PC-9 (cell line): Measurements from ENCODE around the gene PMS1. TPM values are rescaled to one million over a fixed set of nuclear protein-coding genes. Genes with fewer than 3 reads are reported as not detected.
"Not testable (repeated sequence)": the region's sequence is repeated elsewhere in the genome, so short reads cannot be mapped to it uniquely, and the experiment has no call there.

Experiments used
- BruUV-seq: library from RNA; stranded (reverse); fragments of 400-500 nt; replicated peaks from 2 replicates; lab custom pipeline; 2021; lab: Mats Ljungman, UMichigan
- CTCF ChIA-PET: fragments of 300-600 bp; sonication (Branson Sonifier 250); formaldehyde crosslinking; loops from one replicate; lab custom pipeline; 2022; ENCODE audit warnings: antibody characterized with exemption; lab: Charles Lee
- POLR2A ChIA-PET: fragments of 300-600 bp; sonication (Branson Sonifier 250); formaldehyde crosslinking; loops from one replicate; lab custom pipeline; 2022; ENCODE audit warnings: antibody characterized with exemption; ENCODE audit not compliant: unreplicated experiment; lab: Charles Lee
- DNase-seq, 2 experiments: peaks; one replicate each; pipeline versions ENCODE4 v3.0.0 to v3.0.0-alpha.2; 2015 to 2022; ENCODE audit warnings: mixed read lengths in 1 of 2
- H2AFZ ChIP-seq: fragments of 200-600 bp; sonication (generic); 2 replicates; pipeline ENCODE4 v1.8.1; 2017; ENCODE audit warnings: antibody characterized with exemption
- H3F3A ChIP-seq: fragments of 200-600 bp; sonication (generic); 2 replicates; pipeline ENCODE4 v1.8.1; 2017; ENCODE audit warnings: antibody characterized with exemption, mild to moderate bottlenecking, low read depth; ENCODE audit not compliant: insufficient read depth
- H3K27ac ChIP-seq: fragments of 200-600 bp; sonication (generic); 2 replicates; pipeline ENCODE4 v1.6.1; 2016; ENCODE audit warnings: mixed run types
- H3K27me3 ChIP-seq: fragments of 200-600 bp; sonication (generic); 2 replicates; pipeline ENCODE4 v1.6.1; 2016; ENCODE audit warnings: low read depth, mixed run types; ENCODE audit not compliant: insufficient read depth
- H3K36me3 ChIP-seq: fragments of 200-600 bp; sonication (generic); 2 replicates; pipeline ENCODE4 v1.6.1; 2016; ENCODE audit warnings: low read depth, mixed run types
- H3K4me1 ChIP-seq: fragments of 200-600 bp; sonication (generic); replicated peaks from 2 replicates; pipeline ENCODE4 v1.6.1; 2016; ENCODE audit warnings: mixed run types; ENCODE audit not compliant: insufficient read depth
- H3K4me2 ChIP-seq: fragments of 200-600 bp; sonication (generic); 2 replicates; pipeline ENCODE4 v1.6.1; 2017; ENCODE audit warnings: mixed run types
- H3K4me3 ChIP-seq: fragments of 200-600 bp; sonication (generic); 2 replicates; pipeline ENCODE4 v1.6.1; 2016; ENCODE audit warnings: mixed run types
- H3K79me2 ChIP-seq: fragments of 200-600 bp; sonication (generic); 2 replicates; pipeline ENCODE4 v1.6.1; 2017; ENCODE audit warnings: low read depth, mixed run types
- H3K9me2 ChIP-seq: fragments of 200-600 bp; sonication (generic); 2 replicates; pipeline ENCODE4 v1.8.1; 2017; ENCODE audit warnings: mild to moderate bottlenecking; ENCODE audit not compliant: insufficient read depth
- H3K9me3 ChIP-seq: fragments of 200-600 bp; sonication (generic); 2 replicates; pipeline ENCODE4 v1.8.1; 2016; ENCODE audit warnings: low read depth; ENCODE audit not compliant: insufficient read depth
- H4K20me1 ChIP-seq: fragments of 200-600 bp; sonication (generic); 2 replicates; pipeline ENCODE4 v1.8.1; 2017; ENCODE audit not compliant: insufficient read depth
- EZH2 ChIP-seq: fragments of 200-600 bp; sonication (generic); IDR thresholded peaks from 2 replicates; pipeline ENCODE4 v1.8.0; 2017; ENCODE audit warnings: antibody characterized with exemption, low read depth
- intact Hi-C: fragments of 100-400 bp; cut with micrococcal nuclease; formaldehyde crosslinking; loops from one replicate; pipeline ENCODE4 v1.10.0; 2022; ENCODE audit not compliant: unreplicated experiment
- total RNA-seq: library from RNA; stranded (reverse); gene quantifications from 2 replicates; pipeline ENCODE4 v1.2.3, GENCODE V29; 2021
- TF ChIP-seq, protein P1 (sequence below): fragments of 200-600 bp; sonication (generic); conservative IDR thresholded peaks from 2 replicates; pipeline ENCODE4 v1.6.1; 2017; ENCODE audit warnings: mixed run types, antibody characterized with exemption, mild to moderate bottlenecking, moderate library complexity

The PMS1 gene
- total RNA-seq, 1 experiment from 2014 or later, result 18.6 TPM

DNA sequence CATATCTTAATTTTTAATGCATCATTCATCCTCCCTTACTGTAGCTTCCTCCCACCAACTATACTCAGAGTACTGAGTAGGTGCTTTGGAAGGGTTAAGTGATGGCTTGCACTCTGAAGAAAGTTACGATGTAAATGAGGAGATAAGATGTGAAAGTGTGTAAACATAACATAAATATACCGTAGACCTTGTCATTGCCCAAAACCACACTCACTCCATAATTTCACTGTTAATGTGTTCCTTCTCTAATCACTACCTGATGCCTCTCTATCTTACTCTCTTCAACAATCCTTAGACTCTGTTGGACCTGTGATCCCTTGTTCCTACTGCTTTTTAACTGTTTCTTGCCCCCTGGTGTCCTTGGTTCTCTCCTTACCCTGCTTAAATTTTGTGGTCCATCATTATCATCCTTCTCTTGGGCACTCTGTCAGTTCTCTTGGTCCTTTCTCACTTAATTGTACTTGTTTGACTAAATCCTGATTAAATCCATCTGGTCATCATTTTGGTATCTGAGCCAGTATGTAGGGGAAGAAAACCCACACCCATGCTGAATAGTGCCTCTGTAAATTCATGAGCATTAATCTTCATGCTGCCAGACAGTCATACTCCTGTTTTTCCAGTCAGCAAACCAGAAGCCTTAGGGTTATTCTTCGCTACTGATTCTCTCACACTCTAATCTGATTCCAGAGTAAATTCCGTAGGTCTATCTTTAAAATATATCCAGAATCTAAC lies 45.0 kb downstream of the PMS1 start:
- H3K36me3 ChIP-seq, result 0 out of 2 replicates have a peak, but pooled peaks cover 4% of the 10 kb centered on the region
- H3K27ac ChIP-seq, result no peak overlapping the region
- H3K9me2 ChIP-seq, result no peaks in the 10 kb centered on the region
- ChIA-PET CTCF (no interaction called here), POLR2A (no interaction called here)
- intact Hi-C loops, result no loop called here
- no peak overlapping the region for H2AFZ ChIP-seq
- no peaks in the 10 kb centered on the region for H3K79me2 ChIP-seq
- no peaks in the 10 kb centered on the region for H4K20me1 ChIP-seq
- H3F3A ChIP-seq, result no peaks in the 10 kb centered on the region
- BruUV-seq, result no TSS peak
- H3K27me3 ChIP-seq, result no peaks in the 10 kb centered on the region
- H3K4me3 ChIP-seq, result no peak overlapping the region
- no peak for DNase-seq
- TF ChIP-seq, protein P1, sequence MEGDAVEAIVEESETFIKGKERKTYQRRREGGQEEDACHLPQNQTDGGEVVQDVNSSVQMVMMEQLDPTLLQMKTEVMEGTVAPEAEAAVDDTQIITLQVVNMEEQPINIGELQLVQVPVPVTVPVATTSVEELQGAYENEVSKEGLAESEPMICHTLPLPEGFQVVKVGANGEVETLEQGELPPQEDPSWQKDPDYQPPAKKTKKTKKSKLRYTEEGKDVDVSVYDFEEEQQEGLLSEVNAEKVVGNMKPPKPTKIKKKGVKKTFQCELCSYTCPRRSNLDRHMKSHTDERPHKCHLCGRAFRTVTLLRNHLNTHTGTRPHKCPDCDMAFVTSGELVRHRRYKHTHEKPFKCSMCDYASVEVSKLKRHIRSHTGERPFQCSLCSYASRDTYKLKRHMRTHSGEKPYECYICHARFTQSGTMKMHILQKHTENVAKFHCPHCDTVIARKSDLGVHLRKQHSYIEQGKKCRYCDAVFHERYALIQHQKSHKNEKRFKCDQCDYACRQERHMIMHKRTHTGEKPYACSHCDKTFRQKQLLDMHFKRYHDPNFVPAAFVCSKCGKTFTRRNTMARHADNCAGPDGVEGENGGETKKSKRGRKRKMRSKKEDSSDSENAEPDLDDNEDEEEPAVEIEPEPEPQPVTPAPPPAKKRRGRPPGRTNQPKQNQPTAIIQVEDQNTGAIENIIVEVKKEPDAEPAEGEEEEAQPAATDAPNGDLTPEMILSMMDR, result no peak
- TF ChIP-seq EZH2, result no peak
- H3K9me3 ChIP-seq, result no peaks in the 10 kb centered on the region
- H3K4me2 ChIP-seq, result no peak overlapping the region
- H3K4me1 ChIP-seq, result no peaks in the 10 kb centered on the region

DNA sequence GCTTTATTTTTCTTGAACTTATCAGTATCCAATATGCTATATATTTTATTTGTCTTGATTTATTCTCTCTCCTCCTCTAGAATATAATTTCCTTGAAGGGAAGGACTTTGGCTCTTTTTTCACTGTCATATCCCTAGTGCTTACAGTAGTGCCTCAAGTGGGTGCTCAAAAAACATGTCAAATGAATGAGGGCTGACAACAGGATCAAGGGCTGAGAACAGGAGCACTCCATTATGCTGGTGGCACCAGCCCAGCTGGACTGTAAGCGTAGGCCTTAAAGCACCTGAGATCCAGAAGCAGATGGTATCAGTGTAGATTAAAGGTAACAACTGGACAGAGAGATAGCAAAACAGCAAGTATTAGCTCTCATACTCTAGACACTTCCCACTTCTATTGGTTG lies 46.3 kb downstream of the PMS1 start:
- CTCF ChIA-PET, result no interaction called here
- no peak overlapping the region for H3K27ac ChIP-seq
- BruUV-seq, result no TSS peak

DNA sequence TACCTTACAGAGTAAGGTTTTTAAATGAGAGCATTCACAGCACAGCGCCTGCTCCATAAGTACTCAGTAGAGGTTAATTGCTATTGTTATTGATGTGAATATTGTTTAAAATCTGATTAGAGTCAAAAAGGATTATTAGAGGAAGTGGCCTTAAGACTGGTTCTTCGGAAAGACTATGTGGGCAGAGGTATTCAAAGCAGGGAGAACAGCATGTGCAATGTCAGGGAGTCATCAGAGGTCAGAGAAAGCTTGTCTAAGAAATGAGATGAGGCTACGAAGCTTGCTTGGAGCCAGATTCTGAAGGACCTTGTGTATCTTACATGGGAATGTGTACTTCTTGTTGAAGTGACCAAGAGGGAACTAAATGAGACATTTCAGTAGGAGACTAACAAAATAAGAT lies 49.8 kb downstream of the PMS1 start:
- intact Hi-C loops, result no loop called here
- Histone ChIP-seq H3K27me3 (no peaks in the 10 kb centered on the region), H3K9me2 (no peaks in the 10 kb centered on the region), H3K79me2 (no peaks in the 10 kb centered on the region), H3K4me3 (no peak overlapping the region), H3K9me3 (no peaks in the 10 kb centered on the region), H3K27ac (no peak overlapping the region), H4K20me1 (no peaks in the 10 kb centered on the region), H3K4me1 (peaks cover 17% of the 10 kb centered on the region), H2AFZ (no peak overlapping the region), H3K36me3 (no peaks in the 10 kb centered on the region), H3K4me2 (no peak overlapping the region), H3F3A (peaks cover 8% of the 10 kb centered on the region)
- ChIA-PET CTCF (no interaction called here), POLR2A (no interaction called here)
- BruUV-seq, result no TSS peak
- TF ChIP-seq, protein P1, result no peak
- TF ChIP-seq EZH2, result no peak
- no peak for DNase-seq

More for the DNA sequence above, 46.3 kb downstream of the PMS1 start:
- TF ChIP-seq EZH2, result no peak
- TF ChIP-seq, protein P1, result no peak
- Histone ChIP-seq H3K4me1 (no peaks in the 10 kb centered on the region), H3K4me3 (no peak overlapping the region), H3K9me3 (no peaks in the 10 kb centered on the region), H4K20me1 (no peaks in the 10 kb centered on the region), H3K79me2 (no peaks in the 10 kb centered on the region), H3F3A (no peaks in the 10 kb centered on the region), H3K36me3 (0 out of 2 replicates have a peak, but pooled peaks cover 4% of the 10 kb centered on the region), H3K9me2 (no peaks in the 10 kb centered on the region), H2AFZ (no peak overlapping the region), H3K4me2 (no peak overlapping the region), H3K27me3 (no peaks in the 10 kb centered on the region)
- intact Hi-C loops, result no loop called here
- POLR2A ChIA-PET, result no interaction called here
- DNase-seq, result no peak

DNA sequence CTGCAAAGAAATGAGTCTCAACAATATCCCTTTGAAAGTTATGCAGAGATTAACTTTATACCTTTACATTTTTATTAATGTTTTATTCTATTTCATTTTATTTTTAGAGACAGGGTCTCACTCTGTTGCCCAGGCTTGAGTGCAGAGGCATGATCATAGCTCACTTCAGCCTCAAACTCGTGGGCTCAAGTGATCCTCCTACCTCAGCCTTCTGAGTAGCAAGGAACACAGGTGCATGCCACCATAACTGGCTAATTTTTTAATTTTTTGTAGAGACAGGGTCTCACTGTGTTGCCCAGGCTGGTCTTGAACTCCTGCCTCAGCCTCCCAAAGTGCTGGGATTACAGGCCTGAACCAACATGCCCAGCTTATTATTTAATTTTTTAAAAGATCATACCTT lies 50.4 kb downstream of the PMS1 start:
- H3K9me2 ChIP-seq, H3K9me3 ChIP-seq, H3K4me3 ChIP-seq, intact Hi-C loops, H2AFZ ChIP-seq, H3K79me2 ChIP-seq, H3K4me2 ChIP-seq, CTCF ChIA-PET, H3K36me3 ChIP-seq, H3K27me3 ChIP-seq, DNase-seq, POLR2A ChIA-PET, H3F3A ChIP-seq, H3K27ac ChIP-seq, H4K20me1 ChIP-seq, BruUV-seq: not testable (repeated sequence)
- peaks cover 17% of the 10 kb centered on the region for H3K4me1 ChIP-seq
